ENCODE measurements around the gene PFKFB2.

- no peak for TF ChIP-seq CTCF (IDR thresholded peaks at IDR 0.05)
- no peak for TF ChIP-seq POLR2A (IDR thresholded peaks at IDR 0.05)
Measured at GRCh38 chr1:207022996-207023679, 29.9 kb upstream of the PFKFB2 start.
